ENCODE measurements around the gene USP49.
A peak's percentile ranks its signal among the peaks of the same experiment; 100 is the strongest.

USP49 gene

DNA sequence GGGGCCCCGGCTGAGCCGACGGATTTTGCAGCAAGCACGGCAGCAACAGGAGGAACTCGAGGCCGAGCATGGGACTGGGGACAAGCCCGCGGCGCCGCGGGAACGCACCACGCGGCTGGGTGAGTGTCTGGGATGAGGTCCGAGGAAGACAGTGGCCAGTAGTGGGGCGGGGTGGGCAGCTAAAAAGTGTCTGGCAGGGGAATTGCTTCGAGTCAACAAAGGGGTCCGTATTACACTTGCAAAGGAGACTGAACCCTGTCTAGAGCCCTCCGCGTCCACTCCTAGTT, 26.5 kb upstream of the USP49 start:
- Histone ChIP-seq H3K4me1 (ENCODE audit: insufficient read depth, low read length) (peaks cover 29% of the 10 kb centered on the region), H3K9me3 (ENCODE audit: low read length) (no peaks in the 10 kb centered on the region), H3K27ac (ENCODE audit: low read depth, low read length) (peak overlapping the region; percentile 95), H3K27me3 (ENCODE audit: control insufficient read depth in 1 of 2, insufficient read depth in 2 of 2, low read length in 2 of 2) (no peaks in the 10 kb centered on the region), H3K36me3 (ENCODE audit: insufficient read depth, low read length) (no peaks in the 10 kb centered on the region), H3K4me3 (ENCODE audit: low read depth in 1 of 2, low read length in 2 of 2) (peak overlapping the region; percentile 91 to 96), H3K9ac (ENCODE audit: low read length) (peak overlapping the region; percentile 96)

DNA sequence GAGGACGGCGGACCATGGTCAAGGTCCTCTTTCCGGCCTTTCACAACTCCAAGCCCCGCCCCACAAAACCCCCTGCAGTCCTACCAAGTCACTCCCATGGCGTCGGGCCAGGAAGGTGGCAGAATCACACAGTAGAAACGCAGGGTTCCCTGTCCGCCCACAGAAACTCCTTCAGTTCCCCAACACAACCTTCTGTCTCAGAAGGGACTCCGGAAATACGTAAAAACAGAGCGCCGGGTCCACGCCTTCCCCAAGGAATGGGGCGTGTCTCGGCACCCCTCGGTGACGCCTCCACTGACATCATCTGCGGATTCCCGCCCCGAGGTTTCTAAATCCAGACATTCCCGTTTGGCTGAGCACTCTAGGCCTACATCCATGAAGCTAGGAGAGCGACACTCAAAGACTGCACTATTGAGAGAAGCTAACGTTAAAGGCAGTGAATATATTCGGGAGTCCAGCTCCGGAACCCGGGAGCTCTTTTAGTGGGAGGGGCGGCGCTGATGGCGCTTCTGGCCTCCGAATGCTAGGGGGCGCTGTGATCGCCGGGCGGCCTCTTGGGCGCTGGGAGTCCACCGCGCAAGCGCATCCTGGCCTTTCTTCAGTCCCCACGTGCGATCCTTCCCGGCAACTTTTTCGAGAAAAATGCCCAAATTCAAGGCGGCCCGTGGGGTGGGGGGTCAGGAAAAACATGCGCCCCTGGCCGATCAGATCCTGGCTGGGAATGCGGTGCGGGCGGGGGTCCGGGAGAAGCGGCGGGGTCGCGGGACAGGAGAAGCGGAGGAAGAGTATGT, 25.9 kb upstream of the USP49 start, which contains the start of the genes BYSL and MED20:
Gene BYSL, plus strand, starts transcription at position 579 of the 791 bp plus-strand sequence. Its CDS starts 64 bp downstream, at position 643.
Gene MED20, minus strand, starts transcription at position 219 of the 791 bp plus-strand sequence. Its CDS starts 121 bp downstream, at position 98.
- Histone ChIP-seq H3K27ac (ENCODE audit: low read depth, low read length) (peak within 1 kb of the TSS; percentile 95), H3K4me1 (ENCODE audit: insufficient read depth, low read length) (peaks cover 29% of the 10 kb centered on the region), H3K27me3 (ENCODE audit: control insufficient read depth in 1 of 2, insufficient read depth in 2 of 2, low read length in 2 of 2) (no peaks in the 10 kb centered on the region), H3K9ac (ENCODE audit: low read length) (peak within 1 kb of the TSS; percentile 96), H3K36me3 (ENCODE audit: insufficient read depth, low read length) (no peaks in the 10 kb centered on the region), H3K4me3 (ENCODE audit: low read depth in 1 of 2, low read length in 2 of 2) (peak within 1 kb of the TSS; percentile 91 to 96), H3K9me3 (ENCODE audit: low read length) (no peaks in the 10 kb centered on the region)

- peaks cover 26% of the 10 kb centered on the region for H3K36me3 ChIP-seq (ENCODE audit: insufficient read depth, low read length)
- H3K9me3 ChIP-seq (ENCODE audit: low read length): no peaks in the 10 kb centered on the region
- no peak overlapping the region for H3K9ac ChIP-seq (ENCODE audit: low read length)
- no peak overlapping the region for H3K27ac ChIP-seq (ENCODE audit: low read depth, low read length)
- H3K4me1 ChIP-seq (ENCODE audit: insufficient read depth, low read length): peaks cover 24% of the 10 kb centered on the region
- no peak overlapping the region for H3K4me3 ChIP-seq (ENCODE audit: low read depth in 1 of 2, low read length in 2 of 2)
- no peaks in the 10 kb centered on the region for H3K27me3 ChIP-seq (ENCODE audit: control insufficient read depth in 1 of 2, insufficient read depth in 2 of 2, low read length in 2 of 2)
These were observed 22.4 kb upstream of the USP49 start for GRCh38 chr6:41917528-41917927.

GRCh38 chr6:41914869-41915530, 19.8 kb upstream of the USP49 start:
- Histone ChIP-seq H3K4me3 (ENCODE audit: low read depth in 1 of 2, low read length in 2 of 2) (no peak overlapping the region), H3K4me1 (ENCODE audit: insufficient read depth, low read length) (peaks cover 9% of the 10 kb centered on the region), H3K9ac (ENCODE audit: low read length) (no peak overlapping the region), H3K9me3 (ENCODE audit: low read length) (no peaks in the 10 kb centered on the region), H3K27me3 (ENCODE audit: control insufficient read depth in 1 of 2, insufficient read depth in 2 of 2, low read length in 2 of 2) (no peaks in the 10 kb centered on the region), H3K27ac (ENCODE audit: low read depth, low read length) (no peak overlapping the region), H3K36me3 (ENCODE audit: insufficient read depth, low read length) (peaks cover 26% of the 10 kb centered on the region)

DNA sequence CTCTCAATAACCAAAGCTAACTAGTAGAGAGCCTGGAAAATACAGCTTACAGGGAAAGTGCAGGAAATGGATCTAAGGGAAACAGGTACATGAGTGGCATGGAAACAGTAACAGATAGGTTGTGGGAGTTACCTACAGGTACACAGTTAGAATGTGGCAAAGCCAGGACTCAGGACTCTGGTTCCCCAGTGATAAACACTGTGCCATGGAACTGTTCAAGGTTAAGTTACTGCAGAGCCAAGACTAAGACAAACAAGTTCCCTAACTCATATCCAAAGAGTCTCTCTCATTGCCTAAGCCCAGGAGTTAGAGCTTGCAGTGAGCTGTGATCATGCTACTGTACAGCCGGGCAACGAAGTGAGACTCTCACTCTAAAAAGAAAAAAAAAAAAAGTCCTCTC, 19.2 kb upstream of the USP49 start:
- H3K9ac ChIP-seq (ENCODE audit: low read length): no peak overlapping the region
- peaks cover 27% of the 10 kb centered on the region for H3K36me3 ChIP-seq (ENCODE audit: insufficient read depth, low read length)
- no peak overlapping the region for H3K4me3 ChIP-seq (ENCODE audit: low read depth in 1 of 2, low read length in 2 of 2)
- H3K4me1 ChIP-seq (ENCODE audit: insufficient read depth, low read length): peaks cover 3% of the 10 kb centered on the region
- H3K27me3 ChIP-seq (ENCODE audit: control insufficient read depth in 1 of 2, insufficient read depth in 2 of 2, low read length in 2 of 2): no peaks in the 10 kb centered on the region
- no peaks in the 10 kb centered on the region for H3K9me3 ChIP-seq (ENCODE audit: low read length)
- no peak overlapping the region for H3K27ac ChIP-seq (ENCODE audit: low read depth, low read length)

- H3K27me3 ChIP-seq (ENCODE audit: control insufficient read depth in 1 of 2, insufficient read depth in 2 of 2, low read length in 2 of 2): no peaks in the 10 kb centered on the region
- H3K9ac ChIP-seq (ENCODE audit: low read length): no peak overlapping the region
- H3K36me3 ChIP-seq (ENCODE audit: insufficient read depth, low read length): peaks cover 58% of the 10 kb centered on the region
- H3K4me3 ChIP-seq (ENCODE audit: low read depth in 1 of 2, low read length in 2 of 2): no peak overlapping the region
- H3K9me3 ChIP-seq (ENCODE audit: low read length): no peaks in the 10 kb centered on the region
- H3K27ac ChIP-seq (ENCODE audit: low read depth, low read length): no peak overlapping the region
- no peaks in the 10 kb centered on the region for H3K4me1 ChIP-seq (ENCODE audit: insufficient read depth, low read length)
These were observed 14.6 kb upstream of the USP49 start for GRCh38 chr6:41909727-41910126.

- Histone ChIP-seq H3K9ac (ENCODE audit: low read length) (no peak overlapping the region), H3K9me3 (ENCODE audit: low read length) (no peaks in the 10 kb centered on the region), H3K36me3 (ENCODE audit: insufficient read depth, low read length) (peaks cover 22% of the 10 kb centered on the region), H3K4me1 (ENCODE audit: insufficient read depth, low read length) (no peaks in the 10 kb centered on the region), H3K4me3 (ENCODE audit: low read depth in 1 of 2, low read length in 2 of 2) (no peak overlapping the region), H3K27ac (ENCODE audit: low read depth, low read length) (no peak overlapping the region), H3K27me3 (ENCODE audit: control insufficient read depth in 1 of 2, insufficient read depth in 2 of 2, low read length in 2 of 2) (no peaks in the 10 kb centered on the region)
These were observed 6.8 kb upstream of the USP49 start for GRCh38 chr6:41901882-41902519.

- Histone ChIP-seq H3K27me3 (ENCODE audit: control insufficient read depth in 1 of 2, insufficient read depth in 2 of 2, low read length in 2 of 2) (no peaks in the 10 kb centered on the region), H3K4me3 (ENCODE audit: low read depth in 1 of 2, low read length in 2 of 2) (no peak overlapping the region), H3K27ac (ENCODE audit: low read depth, low read length) (no peak overlapping the region)
These were observed 5.7 kb upstream of the USP49 start for GRCh38 chr6:41900861-41901260.

GRCh38 chr6:41896281-41896680, 1.1 kb upstream of the USP49 start:
- H3K27ac ChIP-seq (ENCODE audit: low read depth, low read length): peak overlapping the region; percentile 77
- H3K4me1 ChIP-seq (ENCODE audit: insufficient read depth, low read length): peaks cover 14% of the 10 kb centered on the region
- peak overlapping the region in 1 of 2 donors; percentile 77 for H3K4me3 ChIP-seq (ENCODE audit: low read depth in 1 of 2, low read length in 2 of 2)
- peak overlapping the region; percentile 72 for H3K9ac ChIP-seq (ENCODE audit: low read length)
- H3K27me3 ChIP-seq (ENCODE audit: control insufficient read depth in 1 of 2, insufficient read depth in 2 of 2, low read length in 2 of 2): no peaks in the 10 kb centered on the region
- no peaks in the 10 kb centered on the region for H3K9me3 ChIP-seq (ENCODE audit: low read length)
- H3K36me3 ChIP-seq (ENCODE audit: insufficient read depth, low read length): no peaks in the 10 kb centered on the region

More at GRCh38 chr6:41900861-41901260, 5.7 kb upstream of the USP49 start:
- peaks cover 10% of the 10 kb centered on the region for H3K36me3 ChIP-seq (ENCODE audit: insufficient read depth, low read length)
- H3K4me1 ChIP-seq (ENCODE audit: insufficient read depth, low read length): peaks cover 7% of the 10 kb centered on the region
- no peak overlapping the region for H3K9ac ChIP-seq (ENCODE audit: low read length)
- H3K9me3 ChIP-seq (ENCODE audit: low read length): no peaks in the 10 kb centered on the region

DNA sequence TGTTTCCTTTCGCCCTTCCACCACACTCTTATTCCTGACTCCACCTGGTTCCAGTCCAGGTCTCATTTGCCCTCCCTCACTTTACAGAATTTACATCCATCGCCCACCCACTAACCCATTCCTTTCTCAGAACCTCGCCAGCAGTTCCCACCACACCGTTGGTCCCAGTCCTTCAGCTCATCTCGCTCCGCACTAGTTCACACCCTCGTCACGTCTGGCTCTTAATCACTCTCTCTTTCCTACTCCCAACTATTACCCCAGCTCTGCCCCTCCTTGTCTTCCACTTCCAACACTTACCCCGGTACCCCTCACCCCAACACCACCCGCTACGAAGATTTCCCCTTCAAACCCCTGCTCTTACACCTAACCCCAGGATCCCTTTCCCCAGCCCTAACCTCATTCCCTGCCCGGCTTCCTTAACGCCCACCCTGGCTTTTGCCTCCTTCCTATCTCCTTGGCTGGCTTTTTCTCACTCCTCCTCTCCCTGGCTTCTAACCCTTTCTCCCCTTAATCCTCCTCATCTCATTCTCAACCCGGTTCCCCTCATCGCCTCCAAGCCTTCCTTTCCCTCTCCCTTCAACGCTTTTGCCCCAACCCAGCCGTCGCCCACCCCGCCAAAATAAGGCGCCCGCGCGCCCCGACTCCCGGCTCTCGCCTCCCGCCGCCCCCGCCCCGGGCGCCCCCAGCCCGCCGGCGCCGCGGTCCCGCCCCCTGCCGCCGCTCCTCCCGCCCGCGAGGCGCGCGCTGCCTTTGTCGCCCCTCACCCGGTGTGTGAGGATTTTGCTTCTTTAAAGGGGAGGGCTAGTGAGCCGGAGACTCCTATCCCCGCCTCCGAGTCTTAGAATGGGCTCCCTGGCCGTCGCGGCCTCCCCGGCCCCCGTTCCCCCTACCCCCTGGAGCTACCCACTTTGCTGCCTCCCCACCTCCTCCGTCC, 542 bp downstream of the USP49 start:
- Histone ChIP-seq H3K27ac (ENCODE audit: low read depth, low read length) (peak overlapping the region; percentile 48), H3K36me3 (ENCODE audit: insufficient read depth, low read length) (no peaks in the 10 kb centered on the region), H3K9me3 (ENCODE audit: low read length) (no peaks in the 10 kb centered on the region), H3K27me3 (ENCODE audit: control insufficient read depth in 1 of 2, insufficient read depth in 2 of 2, low read length in 2 of 2) (no peaks in the 10 kb centered on the region), H3K4me3 (ENCODE audit: low read depth in 1 of 2, low read length in 2 of 2) (peak overlapping the region; percentile 53 to 77), H3K9ac (ENCODE audit: low read length) (peak overlapping the region; percentile 49), H3K4me1 (ENCODE audit: insufficient read depth, low read length) (peaks cover 14% of the 10 kb centered on the region)

Data from muscle layer of colon (tissue), 2 donors.